Fibroblast of mammary gland (primary cell): Measurements from ENCODE around the gene REX1BD.
A peak's percentile ranks its signal among the peaks of the same experiment; 100 is the strongest.

Experiments used
- DNase-seq: peaks from one replicate; pipeline ENCODE4 v3.0.0-alpha.2; 2010; ENCODE audit warnings: low read depth
- H3K4me3 ChIP-seq: 2 replicates; pipeline ENCODE4 v1.5.1; 2011; ENCODE audit warnings: low read depth, mild to moderate bottlenecking, low read length, moderate library complexity; ENCODE audit not compliant: control insufficient read depth
- CTCF ChIP-seq: conservative IDR thresholded peaks from 2 replicates; pipeline ENCODE4 v1.5.1; 2011; ENCODE audit warnings: low read depth, low read length, inconsistent platforms; ENCODE audit not compliant: control insufficient read depth, insufficient read depth

The REX1BD gene

GRCh38 chr19:18634612-18635297 is 46.2 kb downstream of the REX1BD start:
- no peak for DNase-seq
- no peak overlapping the region for H3K4me3 ChIP-seq

GRCh38 chr19:18635831-18636182 is 47.2 kb downstream of the REX1BD start:
- no peak for DNase-seq
- no peak overlapping the region for H3K4me3 ChIP-seq
- no peak for TF ChIP-seq CTCF

More at GRCh38 chr19:18634612-18635297, 46.2 kb downstream of the REX1BD start:
- no peak for TF ChIP-seq CTCF

GRCh38 chr19:18636183-18636968 is 47.8 kb downstream of the REX1BD start:
- peak overlapping the region; percentile 67 for H3K4me3 ChIP-seq
- peak; percentile 90 for DNase-seq
- no peak for TF ChIP-seq CTCF

GRCh38 chr19:18636969-18637629 is 48.5 kb downstream of the REX1BD start, which contains the start of gene KLHL26:
Gene KLHL26, plus strand, starts transcription at chr19:18637028. Its CDS starts 27 bp downstream, at chr19:18637055.
- TF ChIP-seq CTCF, result no peak
- DNase-seq, result no peak
- peak within 1 kb of the TSS; percentile 67 for H3K4me3 ChIP-seq

- TF ChIP-seq CTCF, result no peak
- peak overlapping the region; percentile 67 for H3K4me3 ChIP-seq
- DNase-seq, result no peak
Measured at GRCh38 chr19:18637673-18638630, 49.4 kb downstream of the REX1BD start.
